Keratinocyte (primary cell): ENCODE data around the gene BABAM2. TPM values are rescaled to one million over a fixed set of nuclear protein-coding genes. Genes with fewer than 3 reads are reported as not detected.

Source experiments
- DNase-seq: peaks from one replicate; pipeline ENCODE4 v3.0.0-alpha.2; 2011; ENCODE audit warnings: low read depth, missing footprints, low spot score
- FAIRE-seq: peaks from 2 replicates; lab custom pipeline; 2011; peaks lifted over from hg19 to GRCh38; lab: Jason Lieb, UNC
- H2AFZ ChIP-seq: 2 replicates; pipeline ENCODE4 v1.6.0; 2012; ENCODE audit warnings: low read length, control low read depth, inconsistent platforms; ENCODE audit not compliant: control insufficient read depth
- H3K27ac ChIP-seq: 2 replicates; pipeline ENCODE4 v1.5.1; 2011; ENCODE audit warnings: low read length; ENCODE audit not compliant: control insufficient read depth, insufficient read depth
- H3K27me3 ChIP-seq: 3 replicates; pipeline ENCODE4 v1.6.0; 2011; ENCODE audit warnings: low read length; ENCODE audit not compliant: control insufficient read depth, insufficient read depth; ENCODE audit errors: extremely low read depth
- H3K36me3 ChIP-seq, 2 experiments: 2 replicates in 1 of 2; 3 replicates in 1 of 2; pipeline ENCODE4 v1.5.1; 2011; ENCODE audit warnings: low read length in 2 of 2, mild to moderate bottlenecking in 1 of 2; ENCODE audit not compliant: control insufficient read depth in 2 of 2, insufficient read depth in 2 of 2; ENCODE audit errors: extremely low read depth in 1 of 2
- H3K4me1 ChIP-seq: 3 replicates; pipeline ENCODE4 v1.5.1; 2011; ENCODE audit warnings: low read length; ENCODE audit not compliant: control insufficient read depth, insufficient read depth; ENCODE audit errors: extremely low read depth
- H3K4me2 ChIP-seq: 3 replicates; pipeline ENCODE4 v1.6.0; 2011; ENCODE audit warnings: low read depth, low read length; ENCODE audit not compliant: control insufficient read depth, insufficient read depth; ENCODE audit errors: extremely low read depth
- H3K4me3 ChIP-seq, 3 experiments: fragments of 200-600 bp in 1 of 3; sonication (generic) in 1 of 3; 2 replicates in 2 of 3; 3 replicates in 1 of 3; pipeline ENCODE4 v1.5.1; 2011 to 2016; ENCODE audit warnings: low read length in 3 of 3, mild to moderate bottlenecking in 3 of 3, control low read depth in 2 of 3, inconsistent platforms in 1 of 3, low read depth in 1 of 3, mixed read lengths in 1 of 3, mixed run types in 1 of 3, moderate library complexity in 1 of 3; ENCODE audit not compliant: control insufficient read depth in 2 of 3, insufficient read depth in 2 of 3; ENCODE audit errors: extremely low read depth in 1 of 3
- H3K79me2 ChIP-seq: 2 replicates; pipeline ENCODE4 v1.6.0; 2012; ENCODE audit warnings: low read length; ENCODE audit not compliant: control insufficient read depth, insufficient read depth
- H3K9ac ChIP-seq: 3 replicates; pipeline ENCODE4 v1.6.0; 2011; ENCODE audit warnings: low read length; ENCODE audit not compliant: control insufficient read depth, insufficient read depth; ENCODE audit errors: extremely low read depth
- H3K9me1 ChIP-seq: 3 replicates; pipeline ENCODE4 v1.6.0; 2011; ENCODE audit warnings: low read length; ENCODE audit not compliant: control insufficient read depth, insufficient read depth; ENCODE audit errors: extremely low read depth
- H3K9me3 ChIP-seq: 2 replicates; pipeline ENCODE4 v1.5.1; 2012; ENCODE audit warnings: low read depth, low read length; ENCODE audit not compliant: control insufficient read depth
- H4K20me1 ChIP-seq: 3 replicates; pipeline ENCODE4 v1.6.0; 2011; ENCODE audit warnings: low read length; ENCODE audit not compliant: control insufficient read depth, insufficient read depth; ENCODE audit errors: extremely low read depth
- EZH2 ChIP-seq: IDR thresholded peaks from one replicate; pipeline ENCODE4 v1.6.1; 2012; ENCODE audit warnings: inconsistent platforms, mild to moderate bottlenecking, low read length, moderate library complexity
- dilution Hi-C: fragments of 300-500 bp; cut with MboI; formaldehyde crosslinking; loops from one replicate; pipeline ENCODE4 v1.7.0; 2020; ENCODE audit warnings: low sequenced_read_pairs; ENCODE audit not compliant: extremely low pct_ligation_motif_present
- polyA plus RNA-seq, 5 experiments: library from polyadenylated mRNA; depleted of rRNA in 3 of 5; stranded (reverse) in 3 of 5; stranded (forward) in 1 of 5; unstranded in 1 of 5; fragments of >200 nt; gene quantifications; 1 replicate in 1 of 5; 2 replicates in 3 of 5; 3 replicates in 1 of 5; pipeline versions ENCODE4 v1.2.1 to v1.2.3, GENCODE V29; 2011 to 2012; ENCODE audit warnings: missing spikeins in 2 of 5, low read depth in 1 of 5, low replicate concordance in 1 of 5
- TF ChIP-seq, protein P1 (sequence below), 3 experiments: IDR thresholded peaks in 1 of 3; conservative IDR thresholded peaks in 1 of 3; optimal IDR thresholded peaks in 1 of 3; 2 replicates in 2 of 3; 3 replicates in 1 of 3; pipeline versions ENCODE3 to v1.5.1; 2011; ENCODE audit warnings: low read length in 3 of 3, mild to moderate bottlenecking in 3 of 3, moderate library complexity in 2 of 3, control low read depth in 1 of 3, inconsistent platforms in 1 of 3; ENCODE audit not compliant: insufficient read depth in 2 of 3; ENCODE audit errors: extremely low read depth in 1 of 3

The BABAM2 gene
- polyA plus RNA-seq, 1 donor (not counting 4 experiments of a cell fraction or from before 2014, with no cell fraction given) = 29.8 TPM

DNA sequence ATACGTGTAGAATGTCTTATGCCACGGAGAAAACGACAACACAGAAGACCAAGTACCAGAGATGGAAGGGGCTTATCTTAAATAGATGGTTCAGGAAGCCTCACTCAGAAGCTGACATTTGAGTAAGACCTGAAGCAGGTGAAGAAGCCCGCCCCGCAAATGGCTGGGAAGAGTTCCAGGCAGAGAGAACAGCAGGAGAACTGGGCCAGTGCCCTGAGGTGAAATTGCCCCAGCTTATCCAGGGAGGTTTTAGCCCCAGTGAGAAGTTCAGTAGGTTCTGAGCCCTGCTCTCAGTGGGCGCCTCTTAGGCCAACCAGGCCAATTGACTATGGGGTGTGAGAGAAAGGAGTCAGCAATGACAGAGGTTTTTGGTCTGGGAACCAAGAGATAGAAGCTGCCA lies 336.0 kb downstream of the BABAM2 start:
- Histone ChIP-seq H4K20me1 (no peaks in the 10 kb centered on the region), H3K9ac (no peak overlapping the region), H3K27ac (no peak overlapping the region), H3K9me1 (no peaks in the 10 kb centered on the region), H3K4me3 (no peak overlapping the region), H3K27me3 (no peaks in the 10 kb centered on the region), H3K79me2 (no peaks in the 10 kb centered on the region), H2AFZ (no peak overlapping the region), H3K4me2 (no peak overlapping the region), H3K4me1 (no peaks in the 10 kb centered on the region), H3K36me3 (no peaks in the 10 kb centered on the region), H3K9me3 (no peaks in the 10 kb centered on the region)
- FAIRE-seq = no peak
- dilution Hi-C loops = no loop called here
- TF ChIP-seq, protein P1, sequence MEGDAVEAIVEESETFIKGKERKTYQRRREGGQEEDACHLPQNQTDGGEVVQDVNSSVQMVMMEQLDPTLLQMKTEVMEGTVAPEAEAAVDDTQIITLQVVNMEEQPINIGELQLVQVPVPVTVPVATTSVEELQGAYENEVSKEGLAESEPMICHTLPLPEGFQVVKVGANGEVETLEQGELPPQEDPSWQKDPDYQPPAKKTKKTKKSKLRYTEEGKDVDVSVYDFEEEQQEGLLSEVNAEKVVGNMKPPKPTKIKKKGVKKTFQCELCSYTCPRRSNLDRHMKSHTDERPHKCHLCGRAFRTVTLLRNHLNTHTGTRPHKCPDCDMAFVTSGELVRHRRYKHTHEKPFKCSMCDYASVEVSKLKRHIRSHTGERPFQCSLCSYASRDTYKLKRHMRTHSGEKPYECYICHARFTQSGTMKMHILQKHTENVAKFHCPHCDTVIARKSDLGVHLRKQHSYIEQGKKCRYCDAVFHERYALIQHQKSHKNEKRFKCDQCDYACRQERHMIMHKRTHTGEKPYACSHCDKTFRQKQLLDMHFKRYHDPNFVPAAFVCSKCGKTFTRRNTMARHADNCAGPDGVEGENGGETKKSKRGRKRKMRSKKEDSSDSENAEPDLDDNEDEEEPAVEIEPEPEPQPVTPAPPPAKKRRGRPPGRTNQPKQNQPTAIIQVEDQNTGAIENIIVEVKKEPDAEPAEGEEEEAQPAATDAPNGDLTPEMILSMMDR (optimal IDR thresholded peaks at IDR 0.05 in 1 of 3, IDR thresholded peaks at IDR 0.05 in 1 of 3, conservative IDR thresholded peaks at IDR 0.05 in 1 of 3; ENCODE audit: extremely low read depth in 1 of 3, insufficient read depth in 2 of 3, low read length in 3 of 3) = no peak
- TF ChIP-seq EZH2 = no peak
- no peak for DNase-seq

DNA sequence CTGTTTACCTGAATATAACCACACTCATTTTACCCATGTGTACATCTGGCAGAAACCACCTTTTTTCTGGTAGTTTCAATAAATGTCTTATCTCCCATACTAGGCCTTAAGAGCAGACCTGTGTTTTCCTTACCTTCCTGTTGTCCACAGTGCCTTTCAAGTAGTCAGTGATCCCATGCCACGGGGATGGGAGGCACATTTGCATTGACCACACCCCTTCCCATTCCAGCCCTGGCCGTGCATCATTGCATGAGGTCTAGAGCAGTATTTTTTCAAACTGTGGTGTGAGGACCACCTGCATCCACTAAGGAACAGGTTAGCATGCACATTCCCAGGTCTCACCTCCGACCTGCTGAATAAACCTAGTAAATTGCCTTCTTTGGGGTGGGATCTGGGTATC lies 337.0 kb downstream of the BABAM2 start:
- Histone ChIP-seq H4K20me1 (no peaks in the 10 kb centered on the region), H3K9me1 (no peaks in the 10 kb centered on the region), H3K9ac (no peak overlapping the region), H3K4me1 (no peaks in the 10 kb centered on the region), H3K9me3 (no peaks in the 10 kb centered on the region), H3K27ac (no peak overlapping the region), H2AFZ (no peak overlapping the region), H3K4me3 (no peak overlapping the region), H3K4me2 (no peak overlapping the region), H3K79me2 (no peaks in the 10 kb centered on the region), H3K36me3 (no peaks in the 10 kb centered on the region), H3K27me3 (no peaks in the 10 kb centered on the region)
- no peak for DNase-seq
- dilution Hi-C loops = no loop called here
- TF ChIP-seq, protein P1 (optimal IDR thresholded peaks at IDR 0.05 in 1 of 3, IDR thresholded peaks at IDR 0.05 in 1 of 3, conservative IDR thresholded peaks at IDR 0.05 in 1 of 3; ENCODE audit: extremely low read depth in 1 of 3, insufficient read depth in 2 of 3, low read length in 3 of 3) = no peak
- TF ChIP-seq EZH2 = no peak
- FAIRE-seq = no peak
